ENCODE results near the gene CARF. TPM values are rescaled to one million over a fixed set of nuclear protein-coding genes. Genes with fewer than 3 reads are reported as not detected.
"Not testable (repeated sequence)": the region's sequence is repeated elsewhere in the genome, so short reads cannot be mapped to it uniquely, and the experiment has no call there.

Gene CARF
- total RNA-seq, 1 donor from 2014 or later = 2.4 TPM

DNA sequence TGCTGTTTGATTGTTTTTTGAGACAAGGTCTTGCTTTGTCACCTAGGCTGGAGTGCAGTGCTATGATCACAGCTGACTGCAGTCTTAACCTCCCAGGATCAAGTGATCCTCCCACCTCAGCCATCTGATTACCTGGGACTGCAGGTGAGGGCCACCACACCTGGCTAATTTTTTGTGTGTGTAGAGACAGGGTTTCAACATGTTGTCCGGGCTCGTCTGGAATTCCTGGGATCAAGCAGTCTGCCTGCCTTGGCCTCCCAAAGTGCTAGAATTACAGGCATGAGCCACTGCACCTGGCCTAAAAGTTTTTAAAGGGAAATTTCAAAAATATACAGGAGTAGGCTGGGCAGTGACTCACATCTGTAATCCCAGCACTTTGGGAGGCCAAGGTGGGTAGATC lies 22.4 kb downstream of the CARF start:
- DNase-seq (ENCODE audit: low read depth, low spot score) = no peak

GRCh38 chr2:202938960-202939359 lies 26.9 kb downstream of the CARF start:
- DNase-seq (ENCODE audit: low read depth, low spot score) = no peak

DNA sequence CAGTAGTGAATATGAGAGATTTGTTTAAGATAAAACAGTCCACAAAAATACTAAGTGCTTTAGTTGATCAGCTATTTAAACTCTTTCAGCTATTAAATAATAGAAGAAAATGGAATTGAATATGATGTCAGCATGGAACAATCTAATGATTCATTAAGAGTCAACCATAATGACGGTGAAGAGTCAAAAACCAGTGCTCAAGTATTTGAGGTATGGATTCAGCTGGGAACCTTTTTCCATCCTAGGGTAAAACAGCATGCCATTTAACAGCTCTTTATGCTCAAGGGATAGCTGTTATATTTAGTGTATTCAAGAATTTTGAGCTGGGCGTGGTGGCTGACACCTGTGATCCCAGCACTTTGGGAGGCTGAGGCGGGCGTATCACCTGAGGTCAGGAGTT lies 29.7 kb downstream of the CARF start:
- no peak for DNase-seq (ENCODE audit: low read depth, low spot score)

GRCh38 chr2:202944408-202944807 lies 32.3 kb downstream of the CARF start:
- DNase-seq (ENCODE audit: low read depth, low spot score) = no peak

GRCh38 chr2:202944816-202945215 lies 32.7 kb downstream of the CARF start:
- no peak for DNase-seq (ENCODE audit: low read depth, low spot score)

GRCh38 chr2:202945497-202945896 lies 33.4 kb downstream of the CARF start:
- DNase-seq (ENCODE audit: low read depth, low spot score) = no peak

DNA sequence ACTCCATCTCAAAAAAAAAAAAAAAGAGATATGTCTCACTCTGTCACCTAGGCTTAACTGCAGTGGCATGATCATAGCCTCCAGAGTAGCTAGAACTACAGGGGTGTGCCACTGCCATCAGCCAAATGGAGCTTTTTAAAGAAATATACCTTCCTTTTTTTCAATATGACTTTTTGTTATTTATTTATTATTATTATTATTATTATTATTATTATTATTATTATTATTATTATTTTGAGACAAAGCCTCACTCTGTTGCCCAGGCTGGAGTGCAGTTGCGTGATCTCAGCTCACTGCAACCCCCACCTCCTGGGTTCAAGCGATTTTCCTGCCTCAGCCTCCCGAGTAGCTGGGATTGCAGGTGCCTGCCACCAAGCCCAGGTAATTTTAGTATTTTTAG lies 37.3 kb downstream of the CARF start:
- DNase-seq (ENCODE audit: low read depth, low spot score) = not testable (repeated sequence)

- DNase-seq (ENCODE audit: low read depth, low spot score) = no peak
These were observed 38.5 kb downstream of the CARF start for GRCh38 chr2:202950592-202950991.

- DNase-seq (ENCODE audit: low read depth, low spot score) = no peak
These were observed 48.4 kb downstream of the CARF start for GRCh38 chr2:202960524-202960923.

DNA sequence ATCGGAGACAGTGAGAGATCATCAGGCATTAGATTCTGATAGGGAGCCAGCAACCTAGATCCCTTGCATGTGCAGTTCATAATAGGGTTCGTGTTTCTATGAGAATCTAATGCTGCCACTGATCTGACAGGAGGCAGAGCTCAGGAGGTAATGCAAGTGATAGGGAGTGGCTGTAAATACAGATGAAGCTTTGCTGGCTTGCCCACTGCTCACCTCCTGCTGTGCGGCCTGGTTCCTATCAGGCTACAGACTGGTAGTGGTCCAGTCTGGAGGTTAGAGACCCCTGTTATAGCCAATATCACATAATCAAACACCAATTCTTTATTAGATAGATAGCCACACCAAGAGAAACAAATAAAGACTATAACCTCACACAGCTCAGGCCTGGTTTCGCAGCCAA lies 51.6 kb downstream of the CARF start:
- no peak for DNase-seq (ENCODE audit: low read depth, low spot score)

- DNase-seq (ENCODE audit: low read depth, low spot score) = no peak
These were observed 53.9 kb downstream of the CARF start for GRCh38 chr2:202965810-202966460.

GRCh38 chr2:202969404-202969803 lies 57.3 kb downstream of the CARF start:
- DNase-seq (ENCODE audit: low read depth, low spot score) = not testable (repeated sequence)

DNA sequence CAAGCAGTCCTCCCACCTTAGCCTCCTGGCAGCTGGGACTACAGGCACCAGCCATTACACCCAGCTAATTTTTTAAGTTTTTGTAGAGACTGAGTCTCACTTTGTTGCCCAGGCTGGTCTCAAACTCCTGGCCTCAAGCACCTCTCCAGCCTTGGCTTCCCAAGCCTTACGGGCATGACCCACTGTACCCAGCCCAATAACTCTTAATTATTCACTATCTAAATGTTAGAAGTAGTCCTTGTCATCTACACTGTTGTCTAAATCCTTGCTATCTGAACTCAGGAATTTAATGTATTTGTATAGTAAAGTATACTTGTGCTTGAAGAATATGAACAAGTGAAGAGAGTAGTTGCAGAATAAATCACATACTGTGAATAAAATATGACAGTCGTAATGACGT lies 64.7 kb downstream of the CARF start:
- DNase-seq (ENCODE audit: low read depth, low spot score) = no peak

DNA sequence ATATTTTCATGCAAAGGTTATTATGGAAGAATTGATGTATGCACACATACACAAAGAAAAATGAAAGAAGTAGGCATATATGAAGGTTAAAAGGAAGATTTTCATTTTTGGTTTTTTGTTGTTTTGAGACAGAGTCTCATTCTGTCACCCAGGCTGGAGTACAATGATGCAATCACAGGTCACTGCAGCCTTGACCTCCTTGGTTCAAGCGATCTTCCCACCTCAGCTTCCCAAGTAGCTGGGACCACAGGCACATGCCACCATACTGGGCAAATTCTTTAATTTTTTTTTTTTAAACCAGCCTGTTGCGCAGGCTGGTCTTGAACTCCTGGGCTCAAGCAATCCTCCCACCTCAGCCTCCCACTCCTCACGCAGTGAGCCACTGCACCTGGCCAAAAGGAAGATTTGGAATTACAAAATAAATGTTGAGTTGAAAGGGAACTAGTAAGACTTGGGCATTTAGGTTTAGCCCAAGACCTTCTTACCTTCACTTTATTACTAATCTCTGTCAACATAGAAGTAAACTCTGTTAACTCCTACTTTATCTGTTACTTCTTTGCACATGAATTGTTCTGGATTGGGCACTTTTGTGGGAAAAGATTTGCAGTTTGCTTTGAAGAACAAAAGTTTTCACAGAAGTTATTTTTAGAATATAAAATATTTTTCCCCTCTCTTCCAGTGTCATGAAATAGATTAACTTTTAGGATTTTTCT lies 70.9 kb downstream of the CARF start:
- DNase-seq (ENCODE audit: low read depth, low spot score) = no peak

DNA sequence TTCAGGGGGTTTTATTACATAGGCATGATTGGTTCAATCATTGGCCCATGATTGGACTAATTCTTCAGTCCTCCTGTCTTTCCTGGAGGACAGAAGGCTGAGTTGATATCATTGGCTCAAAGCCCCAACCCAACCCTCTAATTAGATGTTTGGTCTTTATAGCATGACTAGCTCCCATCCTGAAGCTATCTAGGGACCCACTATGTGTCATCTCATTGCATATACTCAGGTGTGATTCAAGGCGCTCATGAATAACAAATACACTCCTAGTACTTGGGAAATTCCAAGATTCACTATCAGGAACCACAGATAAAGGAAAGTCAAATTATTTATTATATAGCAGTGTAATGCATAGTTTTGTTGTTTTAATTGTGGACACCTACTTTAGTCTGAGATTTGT lies 77.7 kb downstream of the CARF start:
- no peak for DNase-seq (ENCODE audit: low read depth, low spot score)

GRCh38 chr2:202990501-202990900 lies 78.4 kb downstream of the CARF start:
- no peak for DNase-seq (ENCODE audit: low read depth, low spot score)

- DNase-seq (ENCODE audit: low read depth, low spot score) = not testable (repeated sequence)
These were observed 85.0 kb downstream of the CARF start for GRCh38 chr2:202997113-202997512.

DNA sequence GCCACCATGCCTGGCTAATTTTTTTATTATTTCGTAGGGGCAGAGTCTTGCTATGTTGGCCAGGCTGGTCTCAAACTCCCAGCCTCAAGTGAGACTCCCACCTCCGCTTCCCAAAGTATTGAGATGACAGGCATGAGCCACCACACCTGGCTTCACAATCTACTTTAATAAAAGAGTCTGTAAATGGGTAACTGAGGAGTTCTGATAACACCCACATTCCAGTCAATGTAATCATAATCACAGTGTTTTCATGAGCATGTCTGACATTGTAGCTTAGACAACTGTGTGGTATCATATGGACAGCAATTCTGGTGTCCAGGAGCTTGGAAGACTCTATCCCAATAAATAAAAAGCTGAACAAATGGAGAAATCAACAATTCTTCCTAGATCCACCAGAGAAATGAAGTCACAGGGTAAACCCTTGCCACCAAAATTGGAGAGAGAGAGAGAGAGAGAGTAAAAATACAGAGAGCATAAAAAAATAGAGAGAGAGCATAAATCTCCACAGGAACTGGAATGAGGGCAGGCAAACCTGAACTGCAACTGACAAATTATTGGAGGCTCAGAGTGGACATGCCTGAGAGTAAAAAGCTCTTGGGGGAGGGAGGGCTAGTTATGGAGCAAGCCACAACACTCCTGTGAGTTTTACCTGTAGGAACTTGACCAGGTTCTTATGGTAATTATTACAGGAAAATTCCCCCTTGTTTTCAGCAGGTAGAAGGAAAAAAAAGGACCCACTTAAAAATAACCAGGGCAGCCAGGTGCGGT lies 90.2 kb downstream of the CARF start:
- no peak for DNase-seq (ENCODE audit: low read depth, low spot score)

GRCh38 chr2:203003716-203004115 lies 91.6 kb downstream of the CARF start:
- no peak for DNase-seq (ENCODE audit: low read depth, low spot score)

DNA sequence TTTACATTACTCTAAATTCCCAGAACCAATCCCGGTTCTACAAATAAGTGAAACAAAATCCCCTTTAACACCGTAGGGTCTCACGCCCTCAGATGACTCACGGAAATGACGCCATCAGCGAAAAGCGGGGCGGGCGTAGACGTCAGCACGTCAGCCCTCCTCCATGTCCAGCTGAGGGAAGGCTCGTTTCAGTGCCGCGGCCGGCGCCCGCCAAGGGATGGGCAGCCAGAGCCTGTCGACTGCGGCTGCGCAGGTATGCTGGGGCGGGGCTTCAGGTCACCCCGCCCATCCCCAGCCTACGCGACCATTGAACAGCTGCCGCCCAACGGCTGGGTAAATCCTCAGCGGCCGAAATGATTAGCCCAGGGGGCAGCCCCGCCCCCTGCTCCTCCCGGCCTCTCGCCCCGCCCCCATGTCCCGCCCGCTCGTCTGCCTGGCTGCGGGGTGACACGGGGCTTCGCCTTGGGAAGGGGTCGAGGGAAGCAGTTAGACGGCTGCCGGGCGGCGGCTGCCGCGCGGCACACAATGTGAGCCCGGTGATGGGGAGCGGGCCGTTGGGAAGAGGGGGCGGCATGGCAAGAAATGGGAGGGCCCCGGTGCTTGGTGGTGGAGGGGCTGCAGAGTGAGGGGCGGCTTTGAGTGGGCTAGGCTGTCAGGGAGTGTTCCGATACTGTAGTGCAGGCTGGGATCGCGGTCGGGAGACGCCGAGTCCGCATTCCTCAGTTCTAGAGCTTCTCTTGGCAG lies 102.6 kb downstream of the CARF start, which contains the start of gene NBEAL1:
NBEAL1 (plus strand) TSS at position 420 of the 744 bp plus-strand sequence. CDS start 1,510 bp downstream, outside the sequence.
- peak; percentile 96 for DNase-seq (ENCODE audit: low read depth, low spot score)

DNA sequence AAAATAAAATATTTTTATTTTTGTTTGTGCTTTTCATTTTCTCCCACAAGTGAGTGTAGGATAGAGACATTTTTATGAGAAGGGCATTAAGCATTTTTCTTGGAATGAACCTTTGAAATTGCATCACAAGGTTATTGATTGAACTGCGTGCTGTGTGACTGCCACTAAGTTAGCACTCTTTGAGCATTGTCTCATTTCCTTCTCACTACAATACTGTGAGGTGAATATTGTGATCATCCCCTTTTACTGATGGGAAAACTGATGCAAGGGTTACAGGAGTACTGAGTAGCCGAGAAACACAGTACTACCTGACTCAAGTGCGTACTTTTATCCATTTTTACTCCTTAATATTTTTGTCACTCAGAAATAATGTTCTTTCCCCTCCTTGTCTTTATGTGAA lies 104.6 kb downstream of the CARF start:
- no peak for DNase-seq (ENCODE audit: low read depth, low spot score)

- DNase-seq (ENCODE audit: low read depth, low spot score) = no peak
These were observed 106.1 kb downstream of the CARF start for GRCh38 chr2:203018181-203018580.

Measured in pulmonary artery endothelial cell (primary cell).